ENCODE results near the gene ELP4. TPM values are rescaled to one million over a fixed set of nuclear protein-coding genes. Genes with fewer than 3 reads are reported as not detected.

The ELP4 gene
- total RNA-seq: 12.6 and 16.0 TPM in 2 replicates

GRCh38 chr11:31509429-31510345, at the start of gene ELP4, which contains the start of gene IMMP1L:
Gene ELP4 (plus strand): TSS chr11:31509767. CDS start chr11:31509785, 18 bp downstream.
Gene IMMP1L (minus strand): TSS chr11:31509622. CDS start chr11:31463276, 46,346 bp downstream.

GRCh38 chr11:31810779-31811647, 301.4 kb downstream of the ELP4 start, which contains the start of gene PAX6:
Gene PAX6 (minus strand): TSS chr11:31811322. CDS start chr11:31806411, 4,911 bp downstream.

Other genes starting within 250 kb of the ELP4 start
- gene DCDC1, start 140.0 kb upstream of the ELP4 start, total RNA-seq: 0.28 TPM in 1 of 2 replicates, not detected in the other
- 22.2 and 27.0 TPM in 2 replicates for gene DNAJC24, start 139.9 kb upstream of the ELP4 start, total RNA-seq
- 18.2 and 20.5 TPM in 2 replicates for gene IMMP1L, start 145 bp upstream of the ELP4 start, total RNA-seq

All from nasal cavity respiratory epithelium epithelial cell of viscerocranial mucosa (primary cell).